GM18909 (cell line): ENCODE results near the gene MS4A10.

ENCODE experiments used
- ATAC-seq: cut with Tn5 transposase; IDR thresholded peaks from one replicate; pipeline ENCODE4 v1.9.1; 2021; ENCODE audit warnings: mild to moderate bottlenecking; ENCODE audit not compliant: unreplicated experiment, poor library complexity

MS4A10 gene

DNA sequence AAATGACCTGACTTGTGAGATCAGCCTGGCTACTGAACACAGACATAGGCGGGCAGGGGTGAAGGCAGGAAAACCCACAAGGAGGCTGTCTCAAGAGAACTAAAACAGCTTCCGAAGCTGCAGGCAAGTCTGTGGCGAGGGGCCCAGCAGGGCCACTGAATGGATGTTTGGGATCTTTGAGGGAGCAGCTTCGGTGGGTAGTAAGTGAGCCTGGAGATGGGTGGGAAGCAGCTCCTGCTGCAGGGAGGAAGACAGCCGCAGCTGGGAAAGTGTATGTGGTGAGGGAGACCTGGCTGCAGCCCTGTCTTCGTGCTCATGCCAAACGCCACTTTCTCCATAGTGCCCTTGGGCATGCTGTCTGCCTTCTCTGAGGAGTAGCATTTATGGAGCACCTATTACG is 60.2 kb downstream of the MS4A10 start:
- ATAC-seq = no peak

DNA sequence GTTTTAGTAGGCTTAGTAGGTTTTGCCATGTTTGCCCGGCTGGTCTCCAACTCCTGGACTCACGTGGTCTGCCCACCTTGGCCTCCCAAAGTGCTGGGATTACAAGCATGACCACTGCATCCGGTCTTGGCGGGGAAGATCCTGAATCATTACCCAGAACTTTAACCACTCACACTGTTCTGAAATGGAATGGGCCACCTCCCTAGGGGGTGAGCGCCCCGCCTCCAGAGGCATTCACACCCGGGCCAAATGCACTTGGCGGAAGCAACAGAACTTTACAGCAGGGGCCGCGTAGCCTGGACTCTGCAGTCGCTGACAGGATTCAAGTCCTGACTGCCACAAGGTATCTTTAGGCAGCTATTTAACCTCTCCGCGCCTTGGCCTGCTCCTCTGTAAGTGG is 62.1 kb downstream of the MS4A10 start:
- no peak for ATAC-seq

DNA sequence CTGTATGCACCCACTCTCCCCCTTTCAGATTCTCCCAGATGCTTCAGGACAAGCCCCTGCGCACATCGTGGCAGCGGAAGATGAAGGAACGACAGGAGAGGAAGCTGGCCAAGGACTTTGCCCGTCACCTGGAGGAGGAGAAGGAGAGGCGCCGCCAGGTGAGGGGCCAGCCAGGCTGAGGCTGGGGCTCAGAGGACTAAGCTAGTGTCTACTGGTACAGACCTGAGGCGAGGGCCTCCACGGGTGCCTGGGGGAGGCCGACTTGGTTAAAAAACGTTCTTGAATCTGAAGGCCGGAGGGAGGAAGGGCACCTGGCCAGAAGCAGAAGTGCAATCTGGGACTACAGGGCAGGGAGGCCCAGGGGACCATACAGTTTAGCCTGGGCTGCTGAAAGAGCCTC is 62.8 kb downstream of the MS4A10 start:
- ATAC-seq = no peak

DNA sequence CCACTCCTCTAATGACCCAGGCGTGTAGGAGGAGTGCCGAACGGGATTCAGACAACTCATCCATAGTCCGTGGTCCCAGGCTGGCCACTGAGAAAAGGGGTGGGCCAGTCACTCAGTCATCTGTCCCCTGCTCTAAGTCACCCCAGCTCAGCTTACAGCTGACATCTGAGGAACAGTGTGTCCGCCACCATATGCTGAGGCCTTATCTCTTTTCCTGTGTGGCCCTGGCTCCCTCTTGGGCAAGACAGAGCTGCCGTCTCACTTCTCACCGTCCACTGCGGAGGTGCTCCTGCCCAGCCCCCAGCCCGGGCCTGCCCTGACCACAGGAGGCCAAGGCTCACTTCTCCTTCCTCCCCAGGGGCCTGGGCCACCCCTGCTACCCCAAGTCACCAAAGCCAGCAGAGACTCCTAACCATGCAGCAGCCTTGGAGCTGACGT is 63.6 kb downstream of the MS4A10 start:
- ATAC-seq = no peak

DNA sequence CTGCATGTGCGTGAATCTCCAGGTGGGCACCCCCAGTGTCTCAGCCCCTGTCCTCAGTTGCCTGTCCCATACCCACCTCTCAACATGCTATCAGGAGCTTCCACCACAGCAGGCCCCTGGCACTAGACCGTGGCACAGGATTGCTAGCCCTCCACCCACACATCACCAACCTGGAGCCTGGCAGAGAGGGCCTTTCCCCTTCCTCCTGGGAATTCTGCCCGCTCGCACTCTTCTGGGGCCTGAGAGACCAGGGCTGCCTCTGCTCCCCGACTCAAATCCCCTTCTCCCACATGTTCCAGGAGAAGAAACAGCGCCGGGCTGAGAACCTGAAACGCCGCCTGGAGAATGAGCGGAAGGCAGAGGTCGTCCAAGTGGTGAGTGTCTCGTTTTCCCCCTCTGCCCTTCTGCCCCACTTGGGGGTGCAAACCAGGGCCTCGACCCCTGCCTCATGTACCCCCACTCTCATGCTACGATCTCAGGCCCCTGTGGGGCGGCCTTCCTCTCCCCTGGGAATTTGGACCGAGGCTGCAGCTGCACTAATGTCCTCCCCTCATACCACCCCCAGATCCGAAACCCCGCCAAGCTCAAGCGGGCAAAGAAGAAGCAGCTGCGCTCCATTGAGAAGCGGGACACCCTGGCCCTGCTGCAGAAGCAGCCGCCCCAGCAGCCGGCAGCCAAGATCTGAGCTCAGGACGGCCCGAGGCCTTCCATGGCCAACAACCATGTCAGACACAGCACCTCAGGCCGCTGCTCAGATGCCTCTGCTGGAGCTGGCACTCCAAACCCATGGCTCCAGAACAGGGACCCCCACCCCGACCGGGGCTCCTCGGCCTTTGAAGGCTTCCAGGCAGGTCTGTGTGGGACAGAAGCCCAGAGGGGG is 64.7 kb downstream of the MS4A10 start:
- ATAC-seq = no peak
